HepG2 (cell line): ENCODE results near the gene SLC2A4. TPM values are rescaled to one million over a fixed set of nuclear protein-coding genes. Genes with fewer than 3 reads are reported as not detected.

ENCODE experiments used
- ARNT ChIP-seq: fragments of 450-650 bp; IDR thresholded peaks from 2 replicates; pipeline ENCODE4 v1.6.1; 2017
- CBX1 ChIP-seq: IDR thresholded peaks from one replicate; pipeline ENCODE4 v1.6.1; 2016; ENCODE audit warnings: antibody characterized with exemption, low read depth
- DR1 ChIP-seq: sonication (generic); formaldehyde crosslinking; IDR thresholded peaks from 2 replicates; pipeline ENCODE4 v1.8.0; 2021; ENCODE audit warnings: mild to moderate bottlenecking, missing genetic modification reagents, inconsistent platforms
- FOXP1 ChIP-seq, 2 experiments: fragments of 450-650 bp in 1 of 2; IDR thresholded peaks; 2 replicates each; pipeline ENCODE4 v1.6.1; 2017 to 2018; ENCODE audit warnings: antibody characterized with exemption in 1 of 2
- GABPB1 ChIP-seq: IDR thresholded peaks from 2 replicates; pipeline ENCODE4 v1.6.1; 2016; ENCODE audit warnings: mild to moderate bottlenecking, missing genetic modification reagents, moderate library complexity, missing compliant biosample characterization
- GFI1 ChIP-seq: sonication (generic); formaldehyde crosslinking; IDR thresholded peaks from 2 replicates; pipeline ENCODE4 v1.5.0; 2020; ENCODE audit warnings: missing genetic modification reagents, mild to moderate bottlenecking, borderline replicate concordance
- HNRNPUL1 ChIP-seq: fragments of 200-400 bp; formaldehyde crosslinking; IDR thresholded peaks from 2 replicates; pipeline ENCODE4 v1.6.1; 2017; ENCODE audit warnings: low read depth, mild to moderate bottlenecking, low read length, moderate library complexity
- HOXD1 ChIP-seq: sonication (generic); formaldehyde crosslinking; IDR thresholded peaks from 2 replicates; pipeline ENCODE4 v1.5.0; 2020; ENCODE audit warnings: missing genetic modification reagents
- KAT7 ChIP-seq: IDR thresholded peaks from 2 replicates; pipeline ENCODE4 v1.6.1; 2018; ENCODE audit warnings: borderline replicate concordance, missing compliant biosample characterization
- KLF9 ChIP-seq: IDR thresholded peaks from 2 replicates; pipeline ENCODE4 v1.6.1; 2016; ENCODE audit warnings: low read depth
- KMT2A ChIP-seq: sonication (generic); formaldehyde crosslinking; IDR thresholded peaks from 2 replicates; pipeline ENCODE4 v1.4.0; 2020; ENCODE audit warnings: missing genetic modification reagents
- NFE2L1 ChIP-seq: sonication (generic); formaldehyde crosslinking; IDR thresholded peaks from 2 replicates; pipeline ENCODE4 v1.4.0; 2020; ENCODE audit warnings: missing genetic modification reagents, mild to moderate bottlenecking, borderline replicate concordance
- RARG ChIP-seq: sonication (generic); formaldehyde crosslinking; IDR thresholded peaks from 2 replicates; pipeline ENCODE4 v1.4.0; 2020; ENCODE audit warnings: low read depth, mild to moderate bottlenecking, missing genetic modification reagents
- REXO4 ChIP-seq: sonication (generic); formaldehyde crosslinking; IDR thresholded peaks from 2 replicates; pipeline ENCODE4 v1.8.0; 2022; ENCODE audit warnings: missing genetic modification reagents, mild to moderate bottlenecking, borderline replicate concordance
- SMYD3 ChIP-seq: sonication (generic); formaldehyde crosslinking; IDR thresholded peaks from 2 replicates; pipeline ENCODE4 v1.8.1; 2023; ENCODE audit warnings: mild to moderate bottlenecking, missing genetic modification reagents
- SP1 ChIP-seq, 2 experiments: fragments of 450-650 bp in 1 of 2; sonication (generic) in 1 of 2; formaldehyde crosslinking in 1 of 2; IDR thresholded peaks; 2 replicates each; pipeline versions ENCODE4 v1.4.0 to v1.6.1; 2016 to 2020; ENCODE audit warnings: missing genetic modification reagents in 1 of 2
- THAP11 ChIP-seq: IDR thresholded peaks from 2 replicates; pipeline ENCODE4 v1.6.1; 2016; ENCODE audit warnings: missing biosample characterization, missing genetic modification reagents
- ZBTB2 ChIP-seq: sonication (generic); formaldehyde crosslinking; IDR thresholded peaks from 2 replicates; pipeline ENCODE4 v1.8.0; 2022; ENCODE audit warnings: low read depth, missing genetic modification reagents
- ZFP41 ChIP-seq: sonication (generic); formaldehyde crosslinking; IDR thresholded peaks from 2 replicates; pipeline ENCODE4 v1.4.0; 2020; ENCODE audit warnings: mild to moderate bottlenecking, missing genetic modification reagents, borderline replicate concordance
- ZFYVE20 ChIP-seq: sonication (generic); formaldehyde crosslinking; IDR thresholded peaks from 2 replicates; pipeline ENCODE4 v1.8.0; 2023; ENCODE audit warnings: low read depth, mild to moderate bottlenecking, moderate library complexity, missing genetic modification reagents, borderline replicate concordance
- ZNF432 ChIP-seq: sonication (generic); formaldehyde crosslinking; IDR thresholded peaks from 2 replicates; pipeline ENCODE4 v1.5.0; 2020; ENCODE audit warnings: missing genetic modification reagents, mild to moderate bottlenecking, borderline replicate concordance
- ZNF616 ChIP-seq: sonication (generic); formaldehyde crosslinking; IDR thresholded peaks from 2 replicates; pipeline ENCODE4 v1.5.0; 2020; ENCODE audit warnings: low read depth, mild to moderate bottlenecking, missing genetic modification reagents
- ZNF713 ChIP-seq: sonication (generic); formaldehyde crosslinking; IDR thresholded peaks from 2 replicates; pipeline ENCODE4 v1.4.0; 2020; ENCODE audit warnings: mild to moderate bottlenecking, missing genetic modification reagents
- ZNF761 ChIP-seq: sonication (generic); formaldehyde crosslinking; conservative IDR thresholded peaks from 2 replicates; pipeline ENCODE4 v1.4.0; 2020; ENCODE audit warnings: mild to moderate bottlenecking, missing genetic modification reagents
- ZNF775 ChIP-seq: sonication (generic); formaldehyde crosslinking; IDR thresholded peaks from 2 replicates; pipeline ENCODE4 v1.4.0; 2020; ENCODE audit warnings: missing genetic modification reagents, mild to moderate bottlenecking, moderate library complexity, borderline replicate concordance
- ZNF788 ChIP-seq: sonication (generic); formaldehyde crosslinking; IDR thresholded peaks from 2 replicates; pipeline ENCODE4 v1.5.0; 2020; ENCODE audit warnings: mild to moderate bottlenecking, missing genetic modification reagents, borderline replicate concordance
- ZNF850 ChIP-seq: sonication (generic); formaldehyde crosslinking; conservative IDR thresholded peaks from 2 replicates; pipeline ENCODE4 v1.9.0; 2021; ENCODE audit warnings: mild to moderate bottlenecking, missing genetic modification reagents
- ZSCAN21 ChIP-seq: sonication (generic); formaldehyde crosslinking; IDR thresholded peaks from 2 replicates; pipeline ENCODE4 v1.8.0; 2022; ENCODE audit warnings: mild to moderate bottlenecking, missing genetic modification reagents, moderate library complexity, borderline replicate concordance
- polyA plus RNA-seq, 8 experiments: library from polyadenylated mRNA; depleted of rRNA in 3 of 8; stranded (reverse) in 7 of 8; unstranded in 1 of 8; fragments of >200 nt; fragmentation: Illumina TruSeq in 4 of 8; extraction: Trizol in 4 of 8; gene quantifications; 2 replicates each; pipeline versions ENCODE4 v1.2.1 to v1.2.3, GENCODE V29; 2011 to 2016; ENCODE audit warnings: low read depth in 4 of 8, missing spikeins in 1 of 8, mixed read lengths in 1 of 8; ENCODE audit not compliant: insufficient read depth in 1 of 8
- total RNA-seq, 5 experiments: library from RNA; depleted of rRNA; stranded (reverse); fragments of >200 nt; fragmentation: Illumina TruSeq; extraction: Trizol; gene quantifications; 2 replicates each; pipeline ENCODE4 v1.2.3, GENCODE V29; 2016; ENCODE audit warnings: low read depth in 1 of 5
- TF ChIP-seq, protein P1 (sequence below): sonication (generic); formaldehyde crosslinking; IDR thresholded peaks from 2 replicates; pipeline ENCODE4 v1.8.0; 2022; ENCODE audit warnings: mild to moderate bottlenecking, missing genetic modification reagents; ENCODE audit not compliant: insufficient replicate concordance
- TF ChIP-seq, protein P2 (sequence below): IDR thresholded peaks from 2 replicates; pipeline ENCODE4 v1.6.1; 2012; ENCODE audit warnings: inconsistent platforms

Gene SLC2A4
- total and polyA plus RNA-seq, 2 of the 13 experiments (the other 11 are each of a cell fraction or from before 2014, with no cell fraction given) = 4.9 to 5.8 TPM

DNA sequence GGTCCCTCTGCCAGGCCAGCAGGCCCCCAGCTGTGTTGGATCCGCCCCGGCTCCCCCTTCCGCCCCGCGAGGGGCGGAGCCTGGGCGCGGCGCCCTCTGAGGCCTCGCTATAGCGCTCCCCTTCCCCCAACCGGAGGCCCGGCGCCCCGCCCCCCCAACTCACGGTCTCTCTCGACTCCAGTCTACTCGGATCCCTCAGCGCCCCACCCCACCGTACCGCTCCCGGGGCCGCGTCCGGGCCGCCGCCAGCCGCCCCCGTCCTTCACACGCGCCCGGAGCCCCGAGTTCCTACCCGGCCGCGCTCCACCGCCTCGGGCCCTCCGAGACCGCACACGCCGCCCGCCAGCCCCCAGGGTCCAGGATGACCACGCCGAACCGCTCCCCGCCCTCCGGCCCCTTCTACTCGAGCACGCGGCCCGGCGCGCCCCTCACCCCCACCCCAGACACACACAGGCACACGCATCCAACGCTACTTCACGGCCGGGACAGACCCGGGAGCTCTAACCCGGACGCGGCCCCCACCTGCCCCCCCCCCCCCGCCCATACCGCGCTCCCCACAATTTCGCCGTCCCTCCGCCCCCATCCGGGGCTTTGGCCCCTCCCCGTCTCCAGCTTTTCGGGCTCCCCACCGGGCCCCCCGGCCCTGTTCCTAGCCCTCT lies 43.6 kb upstream of the SLC2A4 start (continued):
- TF ChIP-seq DR1 (CRISPR knock-in tag) = no peak
- TF ChIP-seq ZNF432 (CRISPR knock-in tag) = no peak
- no peak for TF ChIP-seq SP1 (IDR thresholded peaks at IDR 0.05)
- TF ChIP-seq SP1 (CRISPR knock-in tag; IDR thresholded peaks at IDR 0.05) = peak; percentile 44; the same call in 1 of the 2 replicates
- TF ChIP-seq ARNT = no peak
- no peak for TF ChIP-seq FOXP1 (IDR thresholded peaks at IDR 0.05)
- TF ChIP-seq FOXP1 (CRISPR knock-in tag; IDR thresholded peaks at IDR 0.05) = no peak
- TF ChIP-seq HNRNPUL1 = no peak
- no peak for TF ChIP-seq ZNF713 (CRISPR knock-in tag)
- no peak for TF ChIP-seq HOXD1 (CRISPR knock-in tag)
- no peak for TF ChIP-seq RARG (CRISPR knock-in tag)
- TF ChIP-seq THAP11 (CRISPR knock-in tag) = peak; percentile 74
- TF ChIP-seq, protein P1, sequence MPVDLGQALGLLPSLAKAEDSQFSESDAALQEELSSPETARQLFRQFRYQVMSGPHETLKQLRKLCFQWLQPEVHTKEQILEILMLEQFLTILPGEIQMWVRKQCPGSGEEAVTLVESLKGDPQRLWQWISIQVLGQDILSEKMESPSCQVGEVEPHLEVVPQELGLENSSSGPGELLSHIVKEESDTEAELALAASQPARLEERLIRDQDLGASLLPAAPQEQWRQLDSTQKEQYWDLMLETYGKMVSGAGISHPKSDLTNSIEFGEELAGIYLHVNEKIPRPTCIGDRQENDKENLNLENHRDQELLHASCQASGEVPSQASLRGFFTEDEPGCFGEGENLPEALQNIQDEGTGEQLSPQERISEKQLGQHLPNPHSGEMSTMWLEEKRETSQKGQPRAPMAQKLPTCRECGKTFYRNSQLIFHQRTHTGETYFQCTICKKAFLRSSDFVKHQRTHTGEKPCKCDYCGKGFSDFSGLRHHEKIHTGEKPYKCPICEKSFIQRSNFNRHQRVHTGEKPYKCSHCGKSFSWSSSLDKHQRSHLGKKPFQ (CRISPR knock-in tag) = no peak
- TF ChIP-seq, protein P2, sequence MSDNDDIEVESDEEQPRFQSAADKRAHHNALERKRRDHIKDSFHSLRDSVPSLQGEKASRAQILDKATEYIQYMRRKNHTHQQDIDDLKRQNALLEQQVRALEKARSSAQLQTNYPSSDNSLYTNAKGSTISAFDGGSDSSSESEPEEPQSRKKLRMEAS = peak; percentile 78
- no peak for TF ChIP-seq KLF9
- no peak for TF ChIP-seq NFE2L1 (CRISPR knock-in tag)
- no peak for TF ChIP-seq ZBTB2 (CRISPR knock-in tag)
- TF ChIP-seq ZNF850 (CRISPR knock-in tag) = no peak
- TF ChIP-seq ZSCAN21 (CRISPR knock-in tag) = 0 out of 2 replicates have a peak, but pooled peaks have one; percentile 43
- no peak for TF ChIP-seq SMYD3 (CRISPR knock-in tag)
- TF ChIP-seq KAT7 (CRISPR knock-in tag) = peak; percentile 30; the same call in 1 of the 2 replicates
- TF ChIP-seq GABPB1 (CRISPR knock-in tag) = peak; percentile 70; the same call in 1 of the 2 replicates
- no peak for TF ChIP-seq ZNF775 (CRISPR knock-in tag)
- TF ChIP-seq CBX1 = peak; percentile 37
- TF ChIP-seq ZFYVE20 (CRISPR knock-in tag) = no peak
- TF ChIP-seq ZNF761 (CRISPR knock-in tag) = 0 out of 2 replicates have a peak, but pooled peaks have one; percentile 32
- no peak for TF ChIP-seq REXO4 (CRISPR knock-in tag)
- no peak for TF ChIP-seq ZFP41 (CRISPR knock-in tag)
- no peak for TF ChIP-seq ZNF616 (CRISPR knock-in tag)
- peak; percentile 47; the same call in 1 of the 2 replicates for TF ChIP-seq GFI1
- no peak for TF ChIP-seq ZNF788 (CRISPR knock-in tag)
- TF ChIP-seq KMT2A = no peak
